Suprapubic skin (tissue), 3 donors: ENCODE results near the gene MOB1B.

Experiments used
- CTCF ChIP-seq, 2 donors: fragments of 200-600 bp in 1 of 2; fragments of 450-650 bp in 1 of 2; sonication (generic) in 1 of 2; IDR thresholded peaks; one replicate each; pipeline ENCODE4 v1.5.1; 2016 to 2019; ENCODE audit warnings: antibody characterized with exemption in 2 of 2, mild to moderate bottlenecking in 1 of 2, moderate library complexity in 1 of 2
- POLR2A ChIP-seq, 2 donors: fragments of 450-650 bp; IDR thresholded peaks; one replicate each; pipeline ENCODE4 v1.6.1; 2017; ENCODE audit warnings: antibody characterized with exemption in 2 of 2, mild to moderate bottlenecking in 2 of 2, moderate library complexity in 2 of 2

- TF ChIP-seq CTCF (IDR thresholded peaks at IDR 0.05) (no peak), POLR2A (IDR thresholded peaks at IDR 0.05) (no peak)
These were observed 29.0 kb upstream of the MOB1B start for GRCh38 chr4:70873216-70873615.
